B cell (primary cell): ENCODE measurements around the gene PLSCR3. TPM values are rescaled to one million over a fixed set of nuclear protein-coding genes. Genes with fewer than 3 reads are reported as not detected.

Experiments used
- ATAC-seq: fragments of 200-7000 bp; cut with Tn5 transposase; one replicate; pipeline ENCODE4 v1.10.0; 2021; ENCODE audit warnings: low read depth, mild to moderate bottlenecking, moderate number of reproducible peaks, moderate library complexity
- CTCF ChIA-PET: fragments of 350-600 bp; sonication (Branson Sonifier 250); formaldehyde crosslinking; loops from one replicate; lab custom pipeline; 2021; ENCODE audit warnings: antibody characterized with exemption, inconsistent platforms; lab: Charles Lee
- POLR2A ChIA-PET: fragments of 350-600 bp; sonication (Branson Sonifier 250); formaldehyde crosslinking; loops from one replicate; lab custom pipeline; 2021; ENCODE audit warnings: antibody characterized with exemption; lab: Charles Lee
- DNase-seq: peaks from one replicate; pipeline ENCODE4 v3.0.0; 2013
- H2AFZ ChIP-seq: 2 replicates; pipeline ENCODE4 v1.6.1; 2012; ENCODE audit warnings: mild to moderate bottlenecking, low read depth, low read length; ENCODE audit not compliant: insufficient read depth, poor library complexity, severe bottlenecking
- H3K27ac ChIP-seq, 2 donors: 1 replicate in 1 of 2; 2 replicates in 1 of 2; pipeline ENCODE4 v1.5.1; 2012 to 2013; ENCODE audit warnings: low read length in 2 of 2, mild to moderate bottlenecking in 2 of 2, moderate library complexity in 1 of 2
- H3K27me3 ChIP-seq, 4 experiments: fragments of 200-600 bp in 1 of 4; sonication (generic) in 1 of 4; replicated peaks in 1 of 4; 1 replicate in 2 of 4; 2 replicates in 2 of 4; pipeline versions ENCODE4 v1.6.1 to v1.7.0; 2013 to 2016; ENCODE audit warnings: low read length in 3 of 4, mild to moderate bottlenecking in 2 of 4, mixed read lengths in 1 of 4, moderate library complexity in 1 of 4; ENCODE audit not compliant: insufficient read depth in 4 of 4, control insufficient read depth in 3 of 4; ENCODE audit errors: control extremely low read depth in 1 of 4
- H3K36me3 ChIP-seq, 2 experiments: replicated peaks in 1 of 2; 1 replicate in 1 of 2; 2 replicates in 1 of 2; pipeline versions ENCODE4 v1.6.1 to v1.7.1; 2013; ENCODE audit warnings: low read length in 1 of 2; ENCODE audit not compliant: insufficient read depth in 2 of 2, control insufficient read depth in 1 of 2; ENCODE audit errors: control extremely low read depth in 1 of 2, extremely low read depth in 1 of 2
- H3K4me1 ChIP-seq, 2 donors: fragments of 200-600 bp in 1 of 2; sonication (generic) in 1 of 2; 1 replicate in 1 of 2; 2 replicates in 1 of 2; pipeline versions ENCODE4 v1.5.1 to v1.6.1; 2013 to 2017; ENCODE audit warnings: low read length in 2 of 2; ENCODE audit not compliant: control insufficient read depth in 2 of 2, insufficient read depth in 2 of 2
- H3K4me2 ChIP-seq: replicated peaks from 2 replicates; pipeline ENCODE3; 2012; ENCODE audit warnings: mild to moderate bottlenecking, low read depth, low read length; ENCODE audit not compliant: poor library complexity, severe bottlenecking
- H3K4me3 ChIP-seq, 5 experiments: fragments of 200-600 bp in 1 of 5; sonication (generic) in 1 of 5; 1 replicate in 3 of 5; 2 replicates in 2 of 5; pipeline versions ENCODE4 v1.5.1 to v1.7.0; 2011 to 2016; ENCODE audit warnings: low read length in 4 of 5, mild to moderate bottlenecking in 4 of 5, low read depth in 2 of 5, control low read depth in 1 of 5, moderate library complexity in 1 of 5; ENCODE audit not compliant: insufficient read depth in 1 of 5; ENCODE audit errors: control extremely low read depth in 1 of 5, extremely low read depth in 1 of 5
- H3K79me2 ChIP-seq: fragments of 200-600 bp; sonication (generic); one replicate; pipeline ENCODE4 v1.6.0; 2016; ENCODE audit warnings: low read length; ENCODE audit not compliant: control insufficient read depth, insufficient read depth
- H3K9ac ChIP-seq: fragments of 200-600 bp; sonication (generic); 2 replicates; pipeline ENCODE4 v1.6.1; 2017; ENCODE audit warnings: mild to moderate bottlenecking, low read length, moderate library complexity
- H3K9me3 ChIP-seq, 3 donors: one replicate each; pipeline versions ENCODE4 v1.6.1 to v1.7.1; 2013; ENCODE audit warnings: low read length in 2 of 3; ENCODE audit not compliant: control insufficient read depth in 2 of 3, insufficient read depth in 1 of 3; ENCODE audit errors: control extremely low read depth in 1 of 3
- H4K20me1 ChIP-seq: 2 replicates; pipeline ENCODE4 v1.6.0; 2012; ENCODE audit warnings: mild to moderate bottlenecking, low read length; ENCODE audit not compliant: insufficient read depth, control insufficient read depth, poor library complexity, severe bottlenecking
- H3K27ac Mint-ChIP-seq: one replicate; pipeline ENCODE4 v1.8.0; 2021; ENCODE audit warnings: mixed read lengths
- H3K27me3 Mint-ChIP-seq: one replicate; pipeline ENCODE4 v1.8.0; 2021; ENCODE audit warnings: mixed read lengths
- H3K4me1 Mint-ChIP-seq: one replicate; pipeline ENCODE4 v1.8.0; 2021; ENCODE audit warnings: mixed read lengths
- H3K4me3 Mint-ChIP-seq: one replicate; pipeline ENCODE4 v1.8.0; 2021; ENCODE audit warnings: mixed read lengths
- H3K9me3 Mint-ChIP-seq: one replicate; pipeline ENCODE4 v1.8.0; 2022; ENCODE audit warnings: mixed read lengths; ENCODE audit not compliant: insufficient read depth
- CTCF ChIP-seq: fragments of 200-600 bp; IDR thresholded peaks from one replicate; pipeline ENCODE4 v1.8.0; 2022; ENCODE audit warnings: antibody characterized with exemption, mild to moderate bottlenecking
- EZH2 ChIP-seq: IDR thresholded peaks from 2 replicates; pipeline ENCODE4 v1.6.1; 2012; ENCODE audit warnings: borderline replicate concordance, low read depth, mild to moderate bottlenecking, moderate library complexity, low read length; ENCODE audit not compliant: insufficient read depth, poor library complexity, severe bottlenecking
- WGBS: methylation state at CpG from one replicate; pipeline ENCODE4 v1.1.5; 2013; ENCODE audit warnings: missing lambda C conversion rate; ENCODE audit not compliant: insufficient coverage; 5-methylcytosine and 5-hydroxymethylcytosine counted together
- intact Hi-C: fragments of 100-400 bp; cut with micrococcal nuclease; formaldehyde crosslinking; loops from one replicate; pipeline ENCODE4 v1.10.0; 2022
- polyA plus RNA-seq: library from polyadenylated mRNA; depleted of rRNA; stranded (reverse); fragments of >200 nt; gene quantifications from 2 replicates; pipeline ENCODE4 v1.2.3, GENCODE V29; 2012
- total RNA-seq, 2 donors: library from RNA; stranded (reverse); fragments of 120-200 nt in 1 of 2; gene quantifications; 1 replicate in 1 of 2; 2 replicates in 1 of 2; pipeline versions ENCODE4 v1.2.3 to v1.2.4, GENCODE V29; 2013 to 2022

Gene PLSCR3
- total and polyA plus RNA-seq, 2 donors (not counting 1 experiment from before 2014, with no cell fraction given): 31.6 to 122 TPM

- Histone ChIP-seq H4K20me1 (no peaks in the 10 kb centered on the region), H3K27ac (no peak overlapping the region), H3K4me1 (no peaks in the 10 kb centered on the region), H3K9me3 (no peaks in the 10 kb centered on the region), H3K79me2 (no peaks in the 10 kb centered on the region), H3K4me2 (no peak overlapping the region), H3K27me3 (no peaks in the 10 kb centered on the region), H3K9ac (no peak overlapping the region), H3K36me3 (no peaks in the 10 kb centered on the region), H3K4me3 (no peak overlapping the region), H2AFZ (no peak overlapping the region)
- Mint-ChIP-seq H3K4me1 (no peaks in the 10 kb centered on the region), H3K27me3 (peaks cover 8% of the 10 kb centered on the region), H3K9me3 (no peaks in the 10 kb centered on the region), H3K4me3 (no peak overlapping the region), H3K27ac (no peak overlapping the region)
- ChIA-PET CTCF (interaction anchor here (1.5 kb wide), 1 partner anchor 18 kb away, joined by 3 read pairs; no protein-coding TSS in a partner anchor), POLR2A (no interaction called here)
- no peak for DNase-seq
- ATAC-seq: no peak
- TF ChIP-seq EZH2 (no peak), CTCF (no peak)
- 82% methylated on average over 12 of the region's 18 CpGs for WGBS
- intact Hi-C loops: no loop called here
Measured at GRCh38 chr17:7418472-7419152, 24.3 kb upstream of the PLSCR3 start.

DNA sequence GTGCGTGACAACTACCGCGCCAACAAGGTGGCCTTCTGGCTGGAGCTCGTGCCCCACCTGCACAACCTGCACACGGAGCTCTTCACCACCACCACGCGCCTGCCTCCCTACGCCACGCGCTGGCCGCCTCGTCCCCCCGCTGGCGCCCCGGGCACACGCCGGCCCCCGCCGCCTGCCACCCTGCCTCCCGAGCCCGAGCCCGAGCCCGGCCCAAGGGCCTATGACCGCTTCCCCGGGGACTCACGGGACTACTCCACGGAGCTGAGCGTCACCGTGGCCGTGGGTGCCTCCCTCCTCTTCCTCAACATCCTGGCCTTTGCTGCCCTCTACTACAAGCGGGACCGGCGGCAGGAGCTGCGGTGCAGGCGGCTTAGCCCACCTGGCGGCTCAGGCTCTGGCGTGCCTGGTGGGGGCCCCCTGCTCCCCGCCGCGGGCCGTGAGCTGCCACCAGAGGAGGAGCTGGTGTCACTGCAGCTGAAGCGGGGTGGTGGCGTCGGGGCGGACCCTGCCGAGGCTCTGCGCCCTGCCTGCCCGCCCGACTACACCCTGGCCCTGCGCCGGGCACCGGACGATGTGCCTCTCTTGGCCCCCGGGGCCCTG lies 22.8 kb upstream of the PLSCR3 start:
- Histone ChIP-seq H3K36me3 (no peaks in the 10 kb centered on the region), H3K4me1 (no peaks in the 10 kb centered on the region), H4K20me1 (no peaks in the 10 kb centered on the region), H3K27me3 (no peaks in the 10 kb centered on the region), H3K79me2 (no peaks in the 10 kb centered on the region), H3K4me3 (no peak overlapping the region), H3K9me3 (no peaks in the 10 kb centered on the region), H2AFZ (no peak overlapping the region), H3K9ac (no peak overlapping the region), H3K4me2 (no peak overlapping the region), H3K27ac (no peak overlapping the region)
- WGBS: 97% methylated on average over 41 of the region's 54 CpGs
- ATAC-seq (no peak), DNase-seq (no peak)
- peaks cover 11% of the 10 kb centered on the region for H3K27me3 Mint-ChIP-seq
- POLR2A ChIA-PET: no interaction called here
- H3K4me3 Mint-ChIP-seq: no peak overlapping the region
- H3K27ac Mint-ChIP-seq: no peak overlapping the region
- CTCF ChIA-PET: interaction anchor here (1.2 kb wide), 1 partner anchor 61 kb away, joined by 4 read pairs; no protein-coding TSS in a partner anchor
- no peaks in the 10 kb centered on the region for H3K9me3 Mint-ChIP-seq
- H3K4me1 Mint-ChIP-seq: no peaks in the 10 kb centered on the region
- intact Hi-C loops: no loop called here
- no peak for TF ChIP-seq CTCF
- no peak for TF ChIP-seq EZH2
